Fibroblast of skin of left biceps (primary cell): ENCODE data around the gene ZMPSTE24.

Experiments used
- DNase-seq, 2 experiments: peaks; one replicate each; pipeline ENCODE4 v3.0.0-alpha.2; 2013; ENCODE audit warnings: low read depth in 2 of 2

The ZMPSTE24 gene

DNA sequence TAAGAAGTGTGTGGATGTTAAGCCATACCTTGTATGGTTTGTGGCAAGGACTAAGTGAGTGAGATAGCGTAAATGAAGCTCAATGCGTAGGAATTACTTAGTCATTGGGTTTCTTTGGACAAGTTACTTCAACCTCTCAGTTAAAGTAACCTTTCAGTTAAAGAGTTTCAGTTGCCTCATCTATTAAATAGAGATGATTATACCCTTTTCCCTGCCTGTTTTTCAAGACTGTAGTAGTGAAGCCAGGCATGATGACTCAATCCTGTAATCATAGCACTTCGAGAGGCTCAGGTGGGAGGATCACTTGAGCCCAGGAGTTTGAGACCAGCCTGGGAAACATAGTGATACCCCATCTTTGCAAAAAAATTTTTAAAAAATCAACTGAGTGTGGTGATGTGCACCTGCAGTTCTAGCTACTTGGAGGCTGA lies 6.3 kb downstream of the ZMPSTE24 start:
- no peak for DNase-seq

DNA sequence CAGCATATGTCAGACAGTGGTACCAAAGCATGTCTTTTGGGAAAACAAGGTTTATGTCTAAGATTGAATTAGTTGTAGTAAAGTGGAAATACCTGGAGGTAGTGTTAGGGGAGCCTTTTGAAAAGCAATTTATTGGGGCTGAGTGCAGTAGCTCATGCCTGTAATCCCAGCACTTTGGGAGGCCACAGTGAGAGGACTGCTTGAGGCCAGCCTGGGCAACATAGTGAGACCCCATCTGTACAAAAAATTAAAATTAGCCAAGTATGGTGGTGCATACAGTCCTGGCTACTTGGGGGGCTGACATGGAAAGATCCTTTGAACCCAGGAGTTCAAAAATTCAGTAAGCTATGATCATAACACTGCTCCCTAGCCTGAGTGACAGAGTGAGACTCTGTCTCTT lies 7.3 kb downstream of the ZMPSTE24 start:
- DNase-seq: no peak

DNA sequence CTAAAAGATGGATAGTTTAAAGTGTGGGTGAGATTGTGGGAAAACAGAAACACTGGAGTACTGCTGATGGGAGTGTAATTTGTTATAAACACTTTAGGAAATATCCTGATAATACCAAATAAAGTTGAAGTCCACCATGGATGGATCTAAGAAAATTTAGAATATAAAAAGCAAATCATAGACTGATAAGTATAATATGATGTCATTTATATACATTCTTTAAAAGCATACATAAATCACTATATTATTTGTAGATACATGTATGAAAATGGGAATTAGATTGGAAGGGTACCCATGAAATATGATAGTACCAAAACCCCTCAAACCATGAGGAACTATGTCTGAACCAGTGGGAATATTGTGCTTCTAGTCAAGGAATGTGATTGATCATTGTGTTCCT lies 7.9 kb downstream of the ZMPSTE24 start:
- no peak for DNase-seq

DNA sequence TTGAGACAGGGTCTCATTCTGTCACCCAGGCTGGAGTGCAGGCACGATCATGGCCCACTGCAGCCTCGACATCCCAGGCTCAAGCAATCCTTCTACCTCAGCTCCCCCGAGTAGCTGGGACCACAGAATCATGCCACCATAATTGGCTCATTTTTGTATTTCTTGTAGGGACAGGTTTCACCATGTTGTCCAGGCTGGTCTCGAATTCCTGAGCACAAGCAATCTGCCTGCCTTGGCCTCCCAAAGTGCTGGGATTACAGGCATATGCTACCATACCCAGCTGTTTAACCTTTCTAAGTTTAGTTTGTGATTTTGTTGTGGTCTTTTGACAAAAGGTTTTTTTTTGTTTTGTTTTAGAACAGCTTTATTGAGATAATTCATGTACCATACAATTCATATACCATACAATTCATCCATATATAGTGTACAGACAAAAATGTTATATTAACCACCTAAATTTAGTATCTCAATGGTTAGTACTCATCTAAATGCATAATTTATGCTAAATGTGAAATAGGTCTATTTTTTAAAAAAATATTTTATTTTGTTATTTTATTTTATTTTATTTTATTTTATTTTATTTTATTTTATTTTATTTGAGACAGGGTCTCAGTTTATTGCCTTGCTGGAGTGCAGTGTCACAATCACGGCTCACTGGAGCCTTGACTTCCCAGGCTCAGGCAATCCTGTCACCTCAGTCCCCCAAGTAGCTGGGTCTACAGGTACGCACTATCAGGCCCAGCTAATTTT lies 8.9 kb downstream of the ZMPSTE24 start:
- DNase-seq: no peak

DNA sequence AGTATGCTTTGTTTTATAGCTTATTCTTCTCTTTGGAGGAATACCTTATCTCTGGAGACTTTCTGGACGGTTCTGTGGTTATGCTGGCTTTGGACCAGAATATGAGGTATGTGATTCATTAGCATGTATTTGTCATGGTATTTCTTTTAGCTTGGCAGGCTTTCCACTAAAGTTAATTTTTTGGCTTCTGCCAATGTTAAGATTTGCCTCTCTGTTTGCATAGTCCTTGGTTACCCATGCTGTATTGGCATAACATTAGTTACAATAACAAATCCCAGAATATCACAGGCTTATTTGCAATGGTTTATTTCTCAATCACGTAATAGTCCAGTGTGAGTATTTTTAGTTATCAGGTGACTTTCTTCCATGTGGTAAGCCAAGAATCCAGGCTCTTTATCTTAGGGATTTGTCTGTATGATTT lies 9.7 kb downstream of the ZMPSTE24 start:
- DNase-seq: peak; percentile 90 to 93

DNA sequence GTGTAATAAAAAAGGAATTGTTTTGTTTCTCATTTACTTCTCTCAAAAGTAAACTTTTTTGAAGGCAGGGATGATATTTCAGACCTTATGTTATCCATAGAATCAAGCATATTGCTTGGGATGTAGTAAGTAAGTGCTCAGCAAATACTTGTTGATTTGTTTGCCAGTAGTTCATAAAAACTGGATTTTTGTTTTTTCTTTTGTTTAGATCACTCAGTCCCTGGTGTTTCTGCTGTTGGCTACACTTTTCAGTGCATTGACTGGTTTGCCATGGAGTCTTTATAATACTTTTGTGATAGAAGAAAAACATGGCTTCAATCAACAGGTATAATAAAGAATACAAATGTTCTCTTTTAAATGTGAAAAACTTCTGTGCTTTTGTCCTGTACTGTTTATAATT lies 10.2 kb downstream of the ZMPSTE24 start:
- DNase-seq: no peak

DNA sequence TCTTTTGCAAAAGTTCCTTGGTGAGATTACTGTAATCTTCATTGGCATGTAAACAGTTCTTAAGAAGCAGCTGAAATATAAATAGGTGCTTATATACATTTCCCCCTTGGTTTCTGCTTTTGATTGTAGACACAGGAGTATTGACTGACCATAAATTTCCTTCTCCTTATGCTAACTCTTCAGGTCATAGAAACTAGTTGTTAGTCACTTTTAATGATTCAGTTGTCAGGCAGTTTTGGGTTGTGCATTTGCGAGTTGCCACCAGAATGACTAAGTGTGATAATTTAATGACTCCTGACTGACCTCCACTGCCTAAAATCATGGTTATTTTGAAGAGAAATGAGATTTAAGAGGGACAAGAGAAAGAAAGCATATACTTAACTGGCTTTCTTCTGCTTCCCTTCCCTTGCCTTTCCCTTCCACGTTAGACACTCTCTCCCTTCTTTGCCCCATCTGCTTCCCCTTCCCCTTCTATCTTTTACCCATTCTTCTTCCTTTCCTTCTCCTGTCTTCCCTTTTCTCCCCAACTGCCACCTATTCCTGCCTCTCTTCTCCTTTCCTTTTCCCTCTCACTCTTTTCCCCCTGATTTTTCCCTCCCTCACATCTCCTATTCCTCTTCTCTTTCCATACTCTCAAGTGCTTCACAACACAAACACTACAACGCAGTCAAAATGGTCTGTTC lies 12.3 kb downstream of the ZMPSTE24 start:
- no peak for DNase-seq

DNA sequence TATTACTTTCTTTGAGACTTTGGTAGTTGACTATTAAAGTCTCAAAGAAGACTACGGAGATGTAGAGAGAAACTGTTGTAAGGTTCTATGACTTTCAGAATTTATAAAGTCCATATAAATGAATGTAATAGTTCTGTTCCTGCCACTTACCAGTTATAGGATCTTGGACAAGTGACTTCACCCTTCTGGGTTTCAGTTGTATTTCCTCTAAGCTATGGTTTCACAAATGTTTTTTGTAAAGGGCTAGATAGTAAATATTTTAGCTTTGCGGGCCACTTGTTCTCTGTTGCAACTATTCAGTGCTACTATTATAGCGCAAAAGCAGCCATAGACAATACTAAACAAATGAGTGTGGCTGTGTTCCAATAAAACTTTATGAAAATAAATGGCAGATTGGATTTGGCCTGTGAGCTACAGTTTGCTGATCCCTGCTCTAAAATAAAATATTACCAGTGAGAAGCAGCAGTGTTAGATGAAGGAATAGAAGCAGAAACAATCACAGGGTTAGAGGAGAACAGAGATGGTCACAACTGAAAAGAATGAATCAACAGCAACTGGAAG lies 14.7 kb downstream of the ZMPSTE24 start:
- no peak for DNase-seq

DNA sequence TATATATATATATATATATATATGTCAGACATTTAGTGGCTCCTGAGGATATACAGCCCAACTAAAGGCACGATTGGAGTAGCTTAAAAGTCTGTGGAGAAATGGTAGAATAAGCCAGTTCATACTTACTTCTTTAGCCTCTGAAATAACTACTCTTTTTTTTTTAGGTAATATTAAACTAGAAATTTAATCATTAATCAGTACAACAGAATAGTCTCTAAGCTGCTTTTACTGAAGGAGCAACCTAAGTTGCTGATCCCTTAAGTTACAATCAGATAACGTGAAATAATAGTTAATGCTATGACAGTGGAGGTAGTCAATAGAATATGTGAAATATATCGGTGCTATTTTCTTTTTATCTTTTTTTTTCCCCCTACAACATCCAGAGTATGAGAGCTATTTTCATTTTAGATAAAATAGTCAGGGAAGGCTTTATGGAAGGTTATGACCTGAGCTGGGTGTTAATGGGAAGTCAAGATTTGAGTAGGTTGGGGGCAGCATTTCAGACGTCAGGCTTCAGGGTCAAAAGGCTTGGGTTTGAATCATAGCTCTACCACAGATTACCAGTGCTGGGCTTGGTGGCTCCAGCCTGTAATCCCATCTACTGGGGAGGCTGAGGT lies 15.6 kb downstream of the ZMPSTE24 start:
- no peak for DNase-seq

DNA sequence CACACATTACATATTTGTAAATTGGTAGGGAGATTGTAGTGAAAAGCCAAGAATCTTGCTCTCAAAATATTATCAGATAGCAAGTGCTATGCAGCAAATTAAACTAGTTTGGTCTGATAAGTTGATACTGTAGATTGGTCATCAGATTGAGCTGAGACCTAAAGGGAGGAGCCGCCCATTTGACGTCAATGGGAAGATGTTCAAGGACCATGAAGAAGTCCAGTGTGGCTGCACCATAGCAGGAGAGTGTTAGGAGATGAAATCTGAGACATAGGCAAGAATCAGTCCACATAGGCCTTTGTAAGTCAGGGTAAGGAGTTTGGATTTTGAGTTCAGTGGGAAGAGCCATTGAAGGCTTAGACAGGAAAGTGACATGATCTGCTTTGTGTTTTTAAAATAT lies 16.3 kb downstream of the ZMPSTE24 start:
- DNase-seq: no peak

DNA sequence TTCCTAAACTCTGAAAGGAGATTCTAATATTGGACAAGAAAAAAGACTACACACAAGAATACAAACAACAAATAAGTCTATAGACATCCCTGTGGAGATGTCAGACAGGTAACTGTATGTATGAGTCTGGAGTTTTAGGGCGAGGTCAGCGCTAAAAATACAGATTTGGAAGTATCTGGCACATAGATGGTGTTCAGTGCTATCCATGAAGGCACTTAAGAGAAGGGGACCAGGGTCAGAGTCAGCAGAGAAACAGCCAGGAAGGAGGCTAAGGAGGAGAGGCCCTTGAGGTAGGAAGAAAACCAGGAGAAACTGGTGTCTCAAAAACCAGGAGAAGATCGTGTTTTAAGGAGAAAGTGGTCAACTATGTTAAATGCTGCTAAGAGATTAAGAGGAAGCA lies 18.1 kb downstream of the ZMPSTE24 start:
- no peak for DNase-seq

DNA sequence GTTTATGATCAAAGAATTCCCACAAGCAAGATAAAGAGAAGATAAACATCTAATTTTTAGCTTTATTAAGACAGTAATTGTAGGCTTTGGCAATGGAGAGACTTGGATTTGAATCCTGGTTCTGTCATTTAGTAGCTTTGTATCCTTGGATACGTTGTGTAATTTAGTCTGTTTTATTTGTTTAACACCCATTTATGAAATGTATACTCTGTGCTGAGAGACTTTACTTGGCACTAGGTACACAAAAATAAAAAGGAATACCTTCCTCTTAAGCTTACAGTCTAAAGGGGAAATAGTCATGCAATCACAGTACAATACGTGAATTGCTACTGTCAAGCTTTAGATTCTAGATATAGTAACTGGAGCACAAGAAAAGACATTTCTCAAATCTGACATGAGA lies 23.8 kb downstream of the ZMPSTE24 start:
- DNase-seq: no peak

DNA sequence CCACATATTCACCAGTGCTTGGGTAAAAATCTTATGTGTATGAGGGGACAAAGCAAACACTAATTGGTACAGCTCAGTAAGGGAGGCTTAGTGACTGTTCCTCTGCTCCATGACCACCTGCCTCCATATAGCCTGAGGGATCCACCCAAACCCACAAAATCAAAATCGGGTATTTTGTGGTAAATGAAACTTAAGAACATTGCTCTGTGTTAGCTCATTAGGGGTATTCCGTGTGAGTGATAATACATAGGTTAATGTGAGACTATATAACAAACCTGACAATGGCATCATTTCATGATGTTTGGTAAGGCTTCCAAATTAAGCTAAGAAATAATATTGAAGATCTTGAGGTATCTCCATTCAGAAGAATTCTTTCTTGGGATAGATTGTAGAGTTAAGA lies 33.3 kb downstream of the ZMPSTE24 start:
- no peak for DNase-seq

DNA sequence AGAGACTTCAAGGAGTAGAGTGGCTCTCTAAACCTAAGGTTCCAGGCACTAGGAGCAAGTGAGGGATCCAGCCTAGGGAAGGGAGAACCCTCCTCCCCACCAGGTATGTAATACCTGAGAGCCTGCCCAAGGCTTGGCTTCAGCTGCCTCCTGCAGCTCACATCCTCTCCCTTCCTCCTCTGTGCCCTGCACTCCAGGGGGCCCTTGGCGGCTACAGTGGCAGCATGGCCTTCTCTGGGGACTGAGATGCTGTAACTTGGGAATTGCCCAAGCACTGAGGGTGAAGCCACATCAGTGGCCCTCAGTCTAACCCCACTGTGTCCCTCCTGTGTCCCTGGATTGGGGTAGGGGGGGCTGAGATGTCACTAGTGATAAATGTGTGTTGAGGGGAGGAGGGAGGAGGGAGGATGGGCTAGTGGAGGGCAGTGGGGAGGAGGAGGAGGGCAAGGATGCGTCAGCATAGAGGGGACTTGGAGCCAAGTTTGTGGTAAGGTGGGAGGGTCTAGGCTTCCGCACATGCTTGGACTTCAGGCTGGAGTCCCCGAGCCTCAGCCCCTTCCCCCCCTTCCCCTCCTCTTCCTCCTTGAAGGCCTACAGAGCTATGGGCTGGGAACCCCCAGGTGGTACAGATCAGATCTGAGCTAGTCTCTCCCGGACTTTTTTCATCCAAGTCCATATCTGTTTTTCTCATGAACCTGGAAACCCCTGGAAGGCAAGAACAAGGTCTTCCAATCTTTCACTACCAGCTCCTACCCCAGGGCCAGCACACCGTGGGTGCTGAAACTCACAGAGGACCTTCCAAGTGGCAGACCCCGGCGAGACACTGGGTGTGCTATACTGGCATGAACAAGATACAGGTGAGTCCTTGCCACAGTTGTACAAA lies 41.6 kb downstream of the ZMPSTE24 start:
- DNase-seq: peak in 1 of 2 experiments; percentile 18

DNA sequence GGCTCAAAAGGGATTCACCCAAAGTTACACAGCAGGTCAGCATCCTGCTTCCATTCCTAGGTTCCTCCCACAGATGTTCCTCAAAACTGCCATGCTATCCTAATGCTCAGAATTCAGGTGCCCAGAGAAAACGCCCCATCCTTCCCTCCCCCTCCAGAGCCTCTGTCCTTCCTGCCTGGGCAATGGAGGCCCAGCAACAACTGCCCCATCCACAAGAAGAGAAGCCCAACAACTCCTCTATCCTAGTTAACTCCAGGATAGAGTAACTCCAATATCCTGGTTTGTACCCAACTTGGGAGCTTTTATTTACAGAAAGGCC lies 42.2 kb downstream of the ZMPSTE24 start:
- no peak for DNase-seq

DNA sequence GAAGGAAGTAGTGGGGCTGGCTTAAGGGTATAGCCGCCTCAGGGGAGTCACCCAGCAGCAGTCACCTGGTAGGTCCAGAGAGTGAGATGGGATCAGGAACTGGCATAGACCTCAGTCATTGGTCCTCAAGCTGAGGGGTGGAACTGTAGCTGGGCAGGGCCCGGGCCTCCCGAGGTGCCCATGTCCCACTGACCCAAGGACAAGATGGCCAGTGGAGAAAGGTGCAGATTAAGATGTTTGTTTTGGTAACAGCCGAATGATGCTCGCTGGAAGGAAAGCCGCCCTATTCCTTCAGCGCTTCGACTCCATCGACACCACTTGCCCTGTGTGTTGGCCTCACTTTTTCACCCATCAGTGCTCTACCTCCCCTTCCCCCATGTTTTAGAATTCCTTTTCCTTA lies 42.6 kb downstream of the ZMPSTE24 start:
- DNase-seq: no peak

DNA sequence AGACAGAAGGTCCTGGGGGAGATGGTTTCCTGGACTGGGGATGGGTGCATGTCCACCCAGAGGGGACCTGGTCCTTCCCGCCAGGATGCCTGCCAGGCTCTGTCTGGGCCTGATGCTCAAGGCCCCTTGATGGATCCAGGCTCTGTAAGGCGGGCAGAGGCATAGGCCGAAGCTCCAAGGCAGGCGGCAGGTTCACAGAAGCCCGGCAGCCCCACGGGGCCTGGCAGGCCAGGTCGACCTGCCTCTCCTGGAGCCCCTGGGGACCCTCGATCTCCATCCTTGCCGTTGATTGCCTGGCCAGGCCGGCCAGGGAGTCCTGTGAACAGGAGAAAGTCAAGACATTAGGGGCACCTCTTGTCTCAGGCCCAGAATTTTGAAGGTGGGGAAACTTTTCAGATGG lies 43.0 kb downstream of the ZMPSTE24 start:
- no peak for DNase-seq

DNA sequence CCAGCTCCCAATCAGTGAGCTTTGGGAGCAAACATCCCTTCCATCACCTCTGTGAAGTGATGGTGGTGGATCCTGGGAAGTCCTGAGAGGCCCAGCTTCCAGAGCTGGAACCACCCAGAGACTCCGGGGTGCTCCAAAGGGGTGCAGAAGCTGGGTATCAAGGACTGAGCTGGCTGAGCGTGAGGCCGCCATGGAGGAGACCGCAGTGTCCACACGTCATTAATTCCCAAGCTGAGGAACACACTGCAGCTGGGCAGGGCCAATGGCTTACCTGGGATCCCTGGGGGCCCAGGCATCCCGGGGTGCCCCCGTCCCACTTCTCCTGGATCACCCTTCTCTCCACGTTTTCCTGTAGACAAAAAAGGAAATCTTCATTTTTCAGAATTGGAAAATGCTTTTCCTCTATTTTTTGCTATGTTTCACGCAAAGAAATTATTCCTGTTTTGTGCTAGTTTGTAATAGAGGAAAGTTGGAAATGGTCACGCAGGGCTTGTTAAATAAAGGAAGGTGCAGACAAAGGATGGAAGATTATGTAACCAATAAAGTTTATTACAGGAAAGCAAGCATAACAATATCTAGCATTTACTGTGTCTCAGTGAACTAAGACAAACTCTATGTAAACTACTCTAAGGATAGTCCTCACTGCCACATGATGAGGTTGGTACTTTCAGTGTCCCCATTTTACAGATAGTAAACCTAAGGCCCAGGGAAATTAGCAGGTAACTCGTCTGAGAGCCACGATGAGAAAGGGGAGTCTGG lies 43.7 kb downstream of the ZMPSTE24 start:
- DNase-seq: no peak

DNA sequence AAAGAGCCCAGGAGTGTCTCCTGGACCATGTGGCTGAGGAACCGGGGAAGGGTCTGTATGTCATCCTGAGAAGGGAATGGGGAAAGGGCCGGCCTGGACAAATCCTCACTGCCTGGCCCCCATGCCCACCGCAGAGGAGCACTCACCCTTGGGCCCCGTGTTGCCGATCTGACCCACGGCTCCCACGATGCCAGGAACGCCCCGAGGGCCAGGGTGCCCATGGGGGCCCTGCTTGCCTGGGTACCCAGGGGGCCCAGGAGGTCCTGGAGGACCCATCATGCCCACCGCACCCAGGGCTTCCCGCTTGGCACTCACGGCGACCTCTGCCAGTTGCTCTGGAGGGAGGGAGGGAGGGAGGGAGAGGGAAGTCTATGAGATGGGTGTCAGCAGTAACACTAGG lies 44.4 kb downstream of the ZMPSTE24 start:
- DNase-seq: no peak

DNA sequence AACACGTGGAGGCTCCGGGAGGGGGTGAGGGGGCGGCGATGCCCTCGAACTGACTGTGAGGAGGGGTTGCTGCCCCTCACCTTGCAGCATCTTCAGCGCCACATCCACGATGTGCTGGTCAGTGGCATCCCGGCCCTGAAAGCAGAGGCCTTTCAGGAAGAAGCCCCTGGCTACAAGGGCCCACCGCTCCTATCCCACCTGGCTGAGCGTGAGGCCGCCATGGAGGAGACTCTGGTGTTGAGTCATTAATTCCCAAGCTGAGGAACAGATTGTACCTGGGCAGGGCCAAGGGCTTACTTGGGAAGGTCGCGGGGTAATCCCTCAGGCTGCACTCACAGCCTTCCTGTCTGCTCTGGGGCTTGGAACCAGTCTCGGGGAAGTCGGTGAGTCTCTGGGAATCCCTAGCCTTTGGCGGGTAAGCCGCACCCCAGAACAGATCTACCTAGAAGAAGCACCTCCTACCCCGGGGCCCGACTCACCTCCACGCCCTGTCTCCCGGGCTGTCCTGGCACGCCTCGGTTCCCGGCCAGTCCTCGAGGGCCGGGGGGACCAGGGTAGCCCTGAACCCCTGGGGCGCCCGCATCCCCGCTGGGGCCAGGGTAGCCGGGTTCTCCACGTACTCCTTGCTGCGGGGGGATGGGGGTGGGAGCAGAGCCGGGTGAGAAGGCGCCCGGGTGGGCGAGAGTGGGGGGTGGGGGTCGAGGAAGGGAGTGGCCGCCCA lies 45.2 kb downstream of the ZMPSTE24 start:
- DNase-seq: no peak

DNA sequence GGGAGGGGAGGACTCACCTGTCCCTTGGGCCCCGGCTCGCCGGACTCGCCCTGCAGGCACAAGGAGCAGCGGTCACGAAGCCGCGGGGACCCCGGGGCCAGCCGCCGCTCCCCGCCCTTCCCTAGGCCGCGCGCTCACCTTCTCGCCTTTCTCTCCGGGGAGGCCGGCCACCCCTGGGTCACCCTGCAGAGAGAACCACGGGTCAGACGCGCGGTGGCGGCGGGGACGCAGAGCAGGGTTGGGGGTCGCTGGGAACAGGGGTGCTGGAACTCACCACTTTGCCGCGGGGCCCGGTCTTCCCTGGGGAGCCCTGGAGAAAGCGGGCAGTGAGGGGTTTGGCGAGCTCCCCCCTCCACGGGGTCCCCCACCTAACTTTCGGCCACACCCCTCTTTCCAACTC lies 45.8 kb downstream of the ZMPSTE24 start:
- DNase-seq: no peak
